HCT116 (cell line): Measurements from ENCODE around the gene NPHS1.
"Not testable (repeated sequence)": the region's sequence is repeated elsewhere in the genome, so short reads cannot be mapped to it uniquely, and the experiment has no call there.

Experiments used
- EZH2 ChIP-seq: fragments of 200-600 bp; sonication (generic); IDR thresholded peaks from 2 replicates; pipeline ENCODE4 v1.6.1; 2017; ENCODE audit warnings: antibody characterized with exemption, mixed run types
- EZH2phosphoT487 ChIP-seq: fragments of 200-600 bp; IDR thresholded peaks from 2 replicates; pipeline ENCODE4 v1.6.1; 2018; ENCODE audit warnings: antibody characterized with exemption, borderline replicate concordance
- JUND ChIP-seq: IDR thresholded peaks from 2 replicates; pipeline ENCODE4 v1.6.1; 2012
- POLR2A ChIP-seq: IDR thresholded peaks from 2 replicates; pipeline ENCODE4 v1.7.0; 2011; ENCODE audit warnings: borderline replicate concordance; ENCODE audit not compliant: insufficient read depth, insufficient read length; ENCODE audit errors: extremely low read depth
- POLR2AphosphoS5 ChIP-seq: IDR thresholded peaks from 2 replicates; pipeline ENCODE4 v1.6.1; 2011; ENCODE audit warnings: mild to moderate bottlenecking, low read depth, low read length, moderate library complexity
- TF ChIP-seq, protein P1 (sequence below), 3 experiments: fragments of 200-600 bp in 1 of 3; sonication (generic) in 1 of 3; IDR thresholded peaks in 2 of 3; conservative IDR thresholded peaks in 1 of 3; 2 replicates each; pipeline ENCODE4 v1.5.1; 2012 to 2017; ENCODE audit warnings: low read depth in 2 of 3, low read length in 2 of 3, antibody characterized with exemption in 1 of 3, borderline replicate concordance in 1 of 3, control low read depth in 1 of 3, mild to moderate bottlenecking in 1 of 3, mixed read lengths in 1 of 3, mixed run types in 1 of 3, moderate library complexity in 1 of 3; ENCODE audit not compliant: insufficient read depth in 1 of 3
- TF ChIP-seq, protein P2 (sequence below): IDR thresholded peaks from 2 replicates; pipeline ENCODE4 v1.6.1; 2012
- TF ChIP-seq, protein P3 (sequence below): IDR thresholded peaks from 2 replicates; pipeline ENCODE4 v1.6.1; 2011; ENCODE audit warnings: mild to moderate bottlenecking, low read length, moderate library complexity; ENCODE audit not compliant: insufficient replicate concordance; ENCODE audit errors: extremely low read depth
- TF ChIP-seq, protein P4 (sequence below): IDR thresholded peaks from 2 replicates; pipeline ENCODE4 v1.6.1; 2012
- TF ChIP-seq, protein P5 (sequence below): IDR thresholded peaks from 2 replicates; pipeline ENCODE4 v1.6.1; 2012; ENCODE audit warnings: low read depth

DNA sequence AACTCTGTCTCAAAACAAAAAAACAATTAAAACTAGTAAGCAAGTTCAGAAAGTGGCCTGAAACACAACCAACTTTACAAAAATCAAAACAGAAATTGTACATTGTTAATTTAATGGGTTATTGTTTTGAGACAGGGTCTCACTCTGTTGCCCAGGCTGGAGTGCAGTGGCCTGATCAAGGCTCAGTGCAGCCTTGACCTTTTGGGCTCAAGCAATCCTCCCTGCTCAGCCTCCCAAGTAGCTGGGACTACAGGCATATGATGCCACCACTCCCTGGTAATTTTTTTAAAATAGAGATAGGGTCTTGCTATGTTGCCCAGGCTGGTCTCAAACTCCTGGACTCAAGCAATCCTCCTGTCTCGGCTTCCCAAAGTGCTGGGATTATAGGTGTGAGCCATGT, 56.7 kb downstream of the NPHS1 start:
- not testable (repeated sequence) for TF ChIP-seq POLR2AphosphoS5, EZH2phosphoT487, EZH2, POLR2A, JUND
- TF ChIP-seq, protein P1, sequence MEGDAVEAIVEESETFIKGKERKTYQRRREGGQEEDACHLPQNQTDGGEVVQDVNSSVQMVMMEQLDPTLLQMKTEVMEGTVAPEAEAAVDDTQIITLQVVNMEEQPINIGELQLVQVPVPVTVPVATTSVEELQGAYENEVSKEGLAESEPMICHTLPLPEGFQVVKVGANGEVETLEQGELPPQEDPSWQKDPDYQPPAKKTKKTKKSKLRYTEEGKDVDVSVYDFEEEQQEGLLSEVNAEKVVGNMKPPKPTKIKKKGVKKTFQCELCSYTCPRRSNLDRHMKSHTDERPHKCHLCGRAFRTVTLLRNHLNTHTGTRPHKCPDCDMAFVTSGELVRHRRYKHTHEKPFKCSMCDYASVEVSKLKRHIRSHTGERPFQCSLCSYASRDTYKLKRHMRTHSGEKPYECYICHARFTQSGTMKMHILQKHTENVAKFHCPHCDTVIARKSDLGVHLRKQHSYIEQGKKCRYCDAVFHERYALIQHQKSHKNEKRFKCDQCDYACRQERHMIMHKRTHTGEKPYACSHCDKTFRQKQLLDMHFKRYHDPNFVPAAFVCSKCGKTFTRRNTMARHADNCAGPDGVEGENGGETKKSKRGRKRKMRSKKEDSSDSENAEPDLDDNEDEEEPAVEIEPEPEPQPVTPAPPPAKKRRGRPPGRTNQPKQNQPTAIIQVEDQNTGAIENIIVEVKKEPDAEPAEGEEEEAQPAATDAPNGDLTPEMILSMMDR (IDR thresholded peaks at IDR 0.05 in 2 of 3, conservative IDR thresholded peaks at IDR 0.05 in 1 of 3; ENCODE audit: borderline replicate concordance in 1 of 3, insufficient read depth in 1 of 3, low read depth in 2 of 3, low read length in 2 of 3) = not testable (repeated sequence)
- TF ChIP-seq, protein P2, sequence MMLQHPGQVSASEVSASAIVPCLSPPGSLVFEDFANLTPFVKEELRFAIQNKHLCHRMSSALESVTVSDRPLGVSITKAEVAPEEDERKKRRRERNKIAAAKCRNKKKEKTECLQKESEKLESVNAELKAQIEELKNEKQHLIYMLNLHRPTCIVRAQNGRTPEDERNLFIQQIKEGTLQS = not testable (repeated sequence)
- TF ChIP-seq, protein P3, sequence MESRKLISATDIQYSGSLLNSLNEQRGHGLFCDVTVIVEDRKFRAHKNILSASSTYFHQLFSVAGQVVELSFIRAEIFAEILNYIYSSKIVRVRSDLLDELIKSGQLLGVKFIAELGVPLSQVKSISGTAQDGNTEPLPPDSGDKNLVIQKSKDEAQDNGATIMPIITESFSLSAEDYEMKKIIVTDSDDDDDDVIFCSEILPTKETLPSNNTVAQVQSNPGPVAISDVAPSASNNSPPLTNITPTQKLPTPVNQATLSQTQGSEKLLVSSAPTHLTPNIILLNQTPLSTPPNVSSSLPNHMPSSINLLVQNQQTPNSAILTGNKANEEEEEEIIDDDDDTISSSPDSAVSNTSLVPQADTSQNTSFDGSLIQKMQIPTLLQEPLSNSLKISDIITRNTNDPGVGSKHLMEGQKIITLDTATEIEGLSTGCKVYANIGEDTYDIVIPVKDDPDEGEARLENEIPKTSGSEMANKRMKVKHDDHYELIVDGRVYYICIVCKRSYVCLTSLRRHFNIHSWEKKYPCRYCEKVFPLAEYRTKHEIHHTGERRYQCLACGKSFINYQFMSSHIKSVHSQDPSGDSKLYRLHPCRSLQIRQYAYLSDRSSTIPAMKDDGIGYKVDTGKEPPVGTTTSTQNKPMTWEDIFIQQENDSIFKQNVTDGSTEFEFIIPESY = not testable (repeated sequence)
- TF ChIP-seq, protein P4, sequence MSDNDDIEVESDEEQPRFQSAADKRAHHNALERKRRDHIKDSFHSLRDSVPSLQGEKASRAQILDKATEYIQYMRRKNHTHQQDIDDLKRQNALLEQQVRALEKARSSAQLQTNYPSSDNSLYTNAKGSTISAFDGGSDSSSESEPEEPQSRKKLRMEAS = not testable (repeated sequence)
- TF ChIP-seq, protein P5, sequence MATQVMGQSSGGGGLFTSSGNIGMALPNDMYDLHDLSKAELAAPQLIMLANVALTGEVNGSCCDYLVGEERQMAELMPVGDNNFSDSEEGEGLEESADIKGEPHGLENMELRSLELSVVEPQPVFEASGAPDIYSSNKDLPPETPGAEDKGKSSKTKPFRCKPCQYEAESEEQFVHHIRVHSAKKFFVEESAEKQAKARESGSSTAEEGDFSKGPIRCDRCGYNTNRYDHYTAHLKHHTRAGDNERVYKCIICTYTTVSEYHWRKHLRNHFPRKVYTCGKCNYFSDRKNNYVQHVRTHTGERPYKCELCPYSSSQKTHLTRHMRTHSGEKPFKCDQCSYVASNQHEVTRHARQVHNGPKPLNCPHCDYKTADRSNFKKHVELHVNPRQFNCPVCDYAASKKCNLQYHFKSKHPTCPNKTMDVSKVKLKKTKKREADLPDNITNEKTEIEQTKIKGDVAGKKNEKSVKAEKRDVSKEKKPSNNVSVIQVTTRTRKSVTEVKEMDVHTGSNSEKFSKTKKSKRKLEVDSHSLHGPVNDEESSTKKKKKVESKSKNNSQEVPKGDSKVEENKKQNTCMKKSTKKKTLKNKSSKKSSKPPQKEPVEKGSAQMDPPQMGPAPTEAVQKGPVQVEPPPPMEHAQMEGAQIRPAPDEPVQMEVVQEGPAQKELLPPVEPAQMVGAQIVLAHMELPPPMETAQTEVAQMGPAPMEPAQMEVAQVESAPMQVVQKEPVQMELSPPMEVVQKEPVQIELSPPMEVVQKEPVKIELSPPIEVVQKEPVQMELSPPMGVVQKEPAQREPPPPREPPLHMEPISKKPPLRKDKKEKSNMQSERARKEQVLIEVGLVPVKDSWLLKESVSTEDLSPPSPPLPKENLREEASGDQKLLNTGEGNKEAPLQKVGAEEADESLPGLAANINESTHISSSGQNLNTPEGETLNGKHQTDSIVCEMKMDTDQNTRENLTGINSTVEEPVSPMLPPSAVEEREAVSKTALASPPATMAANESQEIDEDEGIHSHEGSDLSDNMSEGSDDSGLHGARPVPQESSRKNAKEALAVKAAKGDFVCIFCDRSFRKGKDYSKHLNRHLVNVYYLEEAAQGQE = not testable (repeated sequence)
